HG03457 (cell line): Measurements from ENCODE around the gene INTS1.
"Not testable (repeated sequence)": the region's sequence is repeated elsewhere in the genome, so short reads cannot be mapped to it uniquely, and the experiment has no call there.

Source experiments
- ATAC-seq: cut with Tn5 transposase; IDR thresholded peaks from one replicate; pipeline ENCODE4 v1.9.1; 2021; ENCODE audit warnings: moderate number of reproducible peaks; ENCODE audit not compliant: unreplicated experiment

Gene INTS1

GRCh38 chr7:1449501-1449900 lies 54.7 kb downstream of the INTS1 start:
- ATAC-seq = no peak

- no peak for ATAC-seq
Observed at GRCh38 chr7:1448958-1449357, 55.2 kb downstream of the INTS1 start.

- ATAC-seq = no peak
Observed at GRCh38 chr7:1447551-1448244, 56.5 kb downstream of the INTS1 start.

GRCh38 chr7:1447112-1447511 lies 57.1 kb downstream of the INTS1 start:
- ATAC-seq = no peak

DNA sequence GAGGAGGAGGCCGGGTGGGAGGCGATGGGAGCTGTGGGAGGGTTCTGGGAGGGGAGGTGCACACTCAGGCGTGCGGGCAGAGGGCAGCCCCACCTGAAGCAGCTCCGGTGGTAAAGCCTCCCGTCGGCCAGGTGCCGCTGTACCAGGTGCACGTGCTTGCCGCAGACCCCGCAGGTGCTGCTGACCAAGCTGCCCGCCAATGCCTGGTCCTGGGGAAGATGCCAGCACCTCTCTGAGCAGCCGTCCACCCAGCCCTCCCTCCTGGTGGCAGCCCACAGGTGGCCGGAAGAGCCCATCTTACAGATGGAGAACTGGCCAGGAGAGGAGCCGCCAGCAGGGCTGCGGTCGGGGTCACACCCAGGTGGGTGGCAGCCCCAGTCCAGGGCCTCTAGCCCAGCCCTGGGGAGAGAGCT lies 57.6 kb downstream of the INTS1 start:
- no peak for ATAC-seq

DNA sequence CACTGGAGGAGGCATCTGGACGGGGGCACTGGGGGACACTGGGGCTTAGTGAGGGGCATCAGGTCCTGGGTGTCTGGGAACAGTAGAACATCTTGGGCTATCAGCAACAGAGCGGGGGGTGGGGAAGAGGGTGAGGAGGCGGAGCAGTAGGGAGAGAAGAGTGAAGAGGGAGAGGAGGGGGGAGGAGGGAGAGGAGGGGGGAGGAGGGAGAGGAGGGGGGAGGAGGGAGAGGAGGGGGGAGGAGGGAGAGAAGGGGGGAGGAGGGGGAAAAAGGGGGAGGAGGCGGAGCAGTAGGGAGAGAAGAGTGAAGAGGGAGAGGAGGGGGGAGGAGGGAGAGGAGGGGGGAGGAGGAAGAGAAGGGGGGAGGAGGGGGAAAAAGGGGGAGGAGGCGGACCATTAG lies 58.2 kb downstream of the INTS1 start:
- not testable (repeated sequence) for ATAC-seq

DNA sequence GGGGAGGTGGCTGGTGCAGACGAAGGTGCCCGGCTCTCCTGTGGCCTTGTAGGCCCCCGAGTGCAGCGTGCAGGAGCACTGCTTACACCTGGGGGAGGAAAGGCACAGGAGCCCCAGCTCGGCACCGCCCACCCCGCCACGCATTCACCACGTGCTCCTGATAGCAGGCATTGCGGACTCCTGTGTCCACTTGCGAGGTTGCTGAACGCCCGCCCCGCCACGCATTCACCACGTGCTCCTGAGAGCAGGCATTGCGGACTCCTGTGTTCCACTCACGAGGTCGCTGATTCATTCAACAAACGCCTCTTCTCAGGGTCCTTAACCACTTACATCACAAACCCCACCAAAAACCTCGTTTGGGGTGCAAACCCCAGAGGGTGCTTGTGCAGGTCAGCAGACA lies 58.8 kb downstream of the INTS1 start:
- ATAC-seq = no peak

GRCh38 chr7:1444925-1445322 lies 59.3 kb downstream of the INTS1 start:
- no peak for ATAC-seq

DNA sequence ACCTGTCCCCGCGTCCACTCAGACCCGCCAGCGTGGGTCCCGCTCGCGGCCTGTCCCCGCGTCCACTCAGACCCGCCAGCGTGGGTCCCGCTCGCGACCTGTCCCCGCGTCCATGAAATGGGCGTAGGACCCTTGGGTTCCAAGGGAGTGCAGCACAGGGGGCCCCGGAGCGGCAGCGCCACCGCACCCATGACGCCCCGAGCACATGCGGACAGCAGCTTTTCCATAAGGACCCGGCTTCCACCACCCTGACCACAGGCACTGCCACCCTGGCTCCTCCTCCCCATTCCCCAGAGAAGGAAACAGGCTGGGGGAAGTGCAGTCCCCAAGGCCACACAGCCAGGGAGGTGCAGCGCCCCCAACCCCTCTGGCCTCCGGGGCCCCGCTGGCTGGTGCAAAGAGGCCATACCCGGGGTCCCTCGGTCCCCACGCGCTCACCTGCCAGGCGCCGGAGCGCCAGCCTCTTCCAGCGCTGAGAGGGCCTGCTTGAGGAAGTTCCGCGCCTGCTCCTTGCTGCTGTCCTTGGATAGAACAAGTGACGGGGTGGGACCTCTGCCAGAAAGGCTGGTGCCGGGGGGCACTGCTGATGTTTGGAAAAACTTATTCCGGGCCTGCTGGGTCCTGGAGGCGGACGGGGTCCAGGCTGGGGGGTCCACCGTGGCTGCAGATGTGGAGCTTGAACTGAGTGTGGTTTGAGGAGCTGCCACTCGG lies 59.8 kb downstream of the INTS1 start:
- ATAC-seq = no peak

DNA sequence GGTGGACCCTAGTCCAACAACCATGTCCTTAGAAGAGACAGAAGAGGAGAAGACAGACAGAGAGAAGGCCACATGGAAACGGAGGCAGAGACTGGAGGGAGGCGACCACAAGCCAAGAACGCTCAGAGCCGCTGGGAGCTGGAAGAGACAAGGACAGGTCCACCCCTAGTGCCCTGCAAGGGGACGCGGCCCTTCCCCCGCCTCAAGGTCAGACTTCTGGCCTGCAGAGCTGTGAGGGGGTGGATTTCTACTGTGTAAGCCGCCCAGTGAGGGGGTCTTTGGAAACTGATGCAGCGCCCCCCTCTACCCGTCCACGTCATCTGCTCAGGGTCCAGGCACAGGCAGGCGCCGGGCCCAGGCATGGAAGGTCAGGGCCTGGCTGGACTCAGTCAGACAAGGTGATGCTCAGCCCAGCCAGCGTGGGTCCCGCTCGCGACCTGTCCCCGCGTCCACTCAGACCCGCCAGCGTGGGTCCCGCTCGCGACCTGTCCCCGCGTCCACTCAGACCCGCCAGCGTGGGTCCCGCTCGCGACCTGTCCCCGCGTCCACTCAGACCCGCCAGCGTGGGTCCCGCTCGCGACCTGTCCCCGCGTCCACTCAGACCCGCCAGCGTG lies 60.5 kb downstream of the INTS1 start:
- not testable (repeated sequence) for ATAC-seq

DNA sequence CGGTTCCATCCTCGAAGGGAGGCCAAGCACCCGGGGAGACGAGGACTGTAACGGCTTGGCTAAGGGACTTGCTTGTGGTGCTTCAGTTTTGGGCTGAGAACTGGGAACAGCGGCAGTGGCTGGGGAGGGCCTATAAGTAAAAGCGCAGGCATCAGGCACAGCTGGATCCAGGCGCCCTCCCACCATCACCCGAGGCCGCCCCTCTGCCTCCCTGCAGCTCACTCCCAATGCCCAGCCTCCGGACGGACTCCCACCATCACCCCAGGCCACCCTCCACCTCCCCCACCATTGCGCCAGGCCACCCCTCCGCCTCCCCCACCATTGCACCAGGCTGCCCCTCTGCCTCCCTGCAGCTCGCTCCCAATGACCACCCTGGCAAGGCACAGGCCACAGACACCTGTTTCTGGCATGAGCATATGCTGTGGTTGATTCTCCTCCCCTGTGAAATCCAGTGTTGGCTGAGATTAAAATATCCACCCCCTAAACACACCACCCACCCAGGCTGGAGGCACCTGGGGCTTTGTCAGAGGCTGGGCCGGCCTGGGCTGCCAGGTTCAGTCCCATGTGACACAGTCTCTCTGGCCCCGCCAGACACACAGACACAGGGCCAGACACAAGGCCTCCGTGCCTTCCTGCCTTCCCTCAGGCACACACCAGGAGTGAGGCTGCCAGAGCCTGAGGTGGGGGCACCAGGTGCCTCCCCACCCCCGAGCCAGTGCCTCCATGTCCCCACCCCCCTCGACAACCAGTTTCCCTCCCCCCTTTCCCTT lies 61.6 kb downstream of the INTS1 start:
- ATAC-seq = no peak

DNA sequence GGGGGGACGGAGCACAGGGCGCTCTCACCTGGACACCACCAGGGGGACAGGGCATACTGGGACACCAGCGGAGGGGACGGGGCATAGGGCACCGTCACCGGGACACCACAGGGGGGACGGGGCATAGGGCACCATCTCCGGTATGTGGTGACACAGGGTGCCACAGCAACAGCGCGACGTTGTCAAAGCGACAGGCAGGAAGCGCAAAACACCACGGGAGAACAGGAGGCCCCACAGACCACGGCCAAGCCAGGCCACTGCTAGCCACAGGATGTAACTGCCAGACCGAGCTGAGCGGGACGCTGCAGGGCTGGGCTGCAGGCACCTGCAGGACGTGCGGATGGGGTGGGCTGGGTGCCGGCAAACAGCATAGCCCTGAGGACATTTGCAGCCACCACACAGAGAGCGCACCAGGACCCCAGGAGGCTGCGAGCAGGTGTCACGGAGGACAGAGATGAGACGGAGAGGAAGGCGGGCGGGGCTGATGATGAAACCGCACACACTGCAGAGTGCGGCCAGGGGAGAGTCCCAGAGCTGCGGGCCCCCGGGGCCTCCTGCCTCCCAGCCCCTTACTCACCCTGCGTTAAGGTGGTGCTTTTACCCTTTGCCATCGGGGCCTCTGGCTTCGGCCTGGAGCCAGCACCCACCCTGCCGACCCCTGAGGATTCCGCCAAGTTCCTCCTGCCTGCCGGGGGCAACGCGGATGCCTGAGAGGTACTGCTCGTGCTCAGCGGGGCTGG lies 62.4 kb downstream of the INTS1 start:
- ATAC-seq = no peak

- no peak for ATAC-seq
Observed at GRCh38 chr7:1440620-1441019, 63.6 kb downstream of the INTS1 start.

DNA sequence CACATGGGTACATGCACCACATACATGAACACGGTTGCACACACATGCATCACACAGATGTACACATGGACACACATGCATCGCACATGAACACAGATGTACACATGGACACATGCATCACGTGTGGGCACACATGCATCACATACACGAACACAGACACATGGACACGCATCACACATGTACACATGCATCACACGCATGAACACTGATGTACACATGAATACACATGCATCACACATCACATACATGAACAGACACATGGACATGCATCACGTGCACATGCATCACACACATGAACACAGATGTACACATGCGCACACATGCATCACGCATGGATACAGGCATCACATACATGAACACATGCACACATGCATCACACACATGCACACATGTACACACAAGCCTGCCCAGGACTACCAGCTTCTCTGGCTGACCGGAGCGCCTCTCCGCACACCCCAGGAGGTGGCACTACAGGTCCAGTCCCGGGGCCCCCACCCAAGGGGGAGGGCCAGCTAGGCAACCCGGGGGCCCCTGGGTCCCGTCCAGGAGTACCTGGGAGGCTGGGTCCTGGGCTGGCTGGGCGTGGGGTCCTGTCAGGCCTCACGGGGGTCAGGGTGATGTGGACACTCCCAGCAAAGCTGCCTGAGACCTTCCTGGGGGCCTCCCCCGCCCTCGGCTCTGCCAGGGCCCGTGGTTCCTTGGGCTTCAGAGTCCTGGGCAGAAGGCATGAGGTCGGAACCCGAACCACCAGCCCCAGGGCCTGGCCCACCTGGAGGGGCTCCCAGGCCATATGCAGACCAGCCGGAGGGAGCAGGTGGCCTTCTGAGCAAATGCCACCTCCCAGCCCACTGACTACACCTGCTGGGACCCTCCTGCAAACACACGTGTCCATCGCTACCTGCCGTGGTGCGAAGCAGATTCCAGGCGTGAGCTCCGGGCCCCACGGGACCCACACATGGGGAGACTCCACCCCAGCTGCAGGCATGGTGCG lies 64.5 kb downstream of the INTS1 start:
- no peak for ATAC-seq

GRCh38 chr7:1438821-1439220 lies 65.4 kb downstream of the INTS1 start:
- no peak for ATAC-seq

GRCh38 chr7:1438208-1438607 lies 66.0 kb downstream of the INTS1 start:
- ATAC-seq = no peak

DNA sequence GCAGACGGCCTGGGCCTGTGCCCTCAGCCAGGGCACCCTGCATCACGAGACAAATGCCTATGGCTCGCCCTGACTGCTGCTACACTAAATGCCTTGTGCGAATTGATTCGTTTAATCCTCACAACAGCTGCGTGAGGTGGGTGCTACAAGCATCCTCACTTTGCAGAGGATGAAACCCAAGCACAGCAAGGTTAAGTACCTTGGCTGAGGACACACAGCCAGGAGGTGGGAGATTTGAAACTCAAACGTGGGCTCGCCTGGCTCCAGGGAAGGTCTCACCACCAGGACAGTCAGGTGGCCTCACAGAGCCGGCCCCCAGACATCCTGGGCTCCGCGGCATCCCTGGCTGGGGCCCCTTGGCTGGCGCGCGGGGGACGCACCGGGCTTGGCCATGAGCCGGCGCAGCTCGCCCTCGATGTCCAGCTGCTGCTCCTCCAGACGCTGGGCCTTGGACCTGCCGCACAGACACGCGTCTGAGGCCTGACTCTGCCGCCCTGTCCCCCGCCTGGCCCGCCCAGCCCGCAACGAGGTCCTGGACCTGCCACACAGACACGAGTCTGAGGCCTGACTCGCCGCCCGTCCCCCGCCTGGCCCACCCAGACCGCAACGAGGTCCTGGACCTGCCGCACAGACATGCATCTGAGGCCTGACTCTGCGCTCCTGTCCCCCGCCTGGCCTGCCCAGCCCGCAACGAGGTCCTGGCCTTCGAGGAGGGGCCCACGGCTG lies 66.9 kb downstream of the INTS1 start:
- ATAC-seq = no peak

DNA sequence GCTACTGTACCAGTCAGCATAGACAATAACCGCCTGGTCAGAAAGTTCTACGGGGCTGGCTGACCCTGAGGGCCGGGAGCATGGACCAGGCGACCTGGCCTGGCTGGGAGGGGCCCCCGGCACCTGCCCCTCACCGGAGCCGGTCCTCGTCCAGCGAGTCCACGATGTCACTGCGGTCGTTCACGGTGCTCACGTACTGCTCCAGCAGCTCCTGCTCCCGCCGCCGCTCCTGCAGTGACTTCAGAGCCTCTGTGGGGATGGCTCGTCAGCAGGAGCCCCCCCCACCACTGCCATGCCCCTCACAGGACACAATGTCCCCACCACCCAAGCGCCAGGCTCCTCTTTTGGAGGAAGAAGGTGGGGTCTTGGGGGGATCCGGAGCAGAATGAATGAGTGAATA lies 67.6 kb downstream of the INTS1 start:
- no peak for ATAC-seq
